H54 (cell line): ENCODE data around the gene NSUN4.

Experiments used
- DNase-seq: peaks from one replicate; pipeline ENCODE4 v3.0.0; 2011; ENCODE audit warnings: low spot score, mixed read lengths; ENCODE audit not compliant: insufficient read length
- FAIRE-seq: peaks from 3 replicates; lab custom pipeline; 2011; peaks lifted over from hg19 to GRCh38; lab: Jason Lieb, UNC
- POLR2A ChIP-seq: IDR thresholded peaks from 2 replicates; pipeline ENCODE4 v1.6.1; 2011; ENCODE audit warnings: low read depth, mild to moderate bottlenecking, low read length

Gene NSUN4

DNA sequence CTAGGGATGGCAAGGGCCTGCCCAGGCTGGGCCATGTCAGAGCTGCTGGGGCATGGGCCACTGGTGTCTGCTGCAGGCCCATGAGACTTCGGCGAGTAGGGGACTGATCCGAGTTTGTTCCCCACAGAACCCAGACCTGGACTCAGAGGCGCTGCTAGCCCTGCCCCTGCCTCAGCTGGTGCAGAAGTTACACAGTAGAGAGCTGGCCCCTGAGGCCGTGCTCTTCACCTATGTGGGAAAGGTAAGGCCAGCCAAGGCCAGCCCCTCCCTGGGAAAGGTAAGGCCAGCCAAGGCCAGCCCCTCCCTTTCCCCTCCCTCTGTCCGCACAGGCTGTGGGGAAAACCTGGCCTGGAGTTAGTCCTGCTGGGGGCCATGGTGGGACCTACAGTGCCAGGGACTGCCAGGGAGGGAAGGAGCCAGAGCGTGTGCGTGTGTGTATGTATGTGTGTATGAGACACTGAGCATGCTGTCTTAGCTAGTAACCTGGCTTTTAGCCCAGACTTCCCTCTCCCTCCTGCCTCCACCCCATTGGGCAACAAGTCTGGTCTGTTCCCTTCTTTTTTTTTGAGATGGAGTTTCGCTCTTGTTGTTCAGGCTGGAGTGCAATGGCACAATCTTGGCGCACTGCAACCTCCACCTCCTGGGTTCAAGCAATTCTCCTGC, 61.5 kb downstream of the NSUN4 start:
- DNase-seq (peak; percentile 76), FAIRE-seq (peak; percentile 75)
- TF ChIP-seq POLR2A, result no peak

DNA sequence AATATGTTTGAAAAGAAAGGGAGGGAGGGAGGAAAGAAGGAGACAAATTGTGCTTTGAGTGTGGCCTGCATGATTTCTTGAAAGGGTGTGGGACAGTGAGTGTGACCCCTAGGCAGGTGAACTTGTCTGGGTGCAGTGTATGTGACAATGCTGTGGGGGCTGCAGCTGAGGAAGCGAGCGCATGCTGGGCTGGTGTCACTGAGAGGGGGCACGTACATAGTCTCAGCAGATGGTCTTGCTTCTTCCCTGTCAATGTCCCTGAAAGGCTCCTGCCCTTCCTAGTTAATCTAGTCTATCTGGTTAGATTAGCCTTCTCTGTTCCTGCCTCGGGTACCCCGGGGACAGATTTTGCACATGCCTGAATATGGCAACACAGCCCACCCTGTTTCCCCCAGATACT, 63.3 kb downstream of the NSUN4 start:
- no peak for TF ChIP-seq POLR2A
- DNase-seq, result no peak
- FAIRE-seq, result no peak

DNA sequence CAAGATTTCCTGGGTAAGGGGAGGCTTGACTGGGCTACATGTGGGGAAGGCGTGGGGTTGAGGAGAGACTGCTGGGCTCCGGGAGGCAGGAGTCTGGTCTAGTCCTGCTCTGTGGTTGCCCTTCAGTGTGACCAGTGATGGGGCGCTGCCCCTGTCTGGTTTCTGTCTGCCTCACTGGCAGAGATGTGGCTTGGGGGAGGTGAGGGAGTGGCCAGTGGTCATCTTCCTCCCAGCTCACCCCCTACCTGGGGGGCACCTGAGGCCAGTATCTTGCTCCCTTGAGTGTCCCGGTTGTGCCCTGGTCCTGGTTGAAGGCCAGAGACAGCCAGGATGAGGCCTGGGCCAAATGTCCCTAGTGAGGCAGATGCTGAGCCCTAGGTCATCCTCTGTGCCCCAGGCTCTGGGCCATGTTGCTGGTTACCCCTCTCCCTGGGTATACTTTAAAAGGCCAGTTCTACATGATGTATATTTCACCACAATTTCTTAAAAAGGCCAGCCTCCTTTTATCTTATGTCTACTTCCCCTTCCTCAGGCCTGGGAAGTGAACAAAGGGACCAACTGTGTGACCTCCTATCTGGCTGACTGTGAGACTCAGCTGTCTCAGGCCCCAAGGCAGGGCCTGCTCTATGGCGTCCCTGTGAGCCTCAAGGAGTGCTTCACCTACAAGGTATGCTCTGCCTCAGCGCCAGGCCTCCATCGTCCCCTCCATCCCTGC, 64.0 kb downstream of the NSUN4 start:
- FAIRE-seq (no peak), DNase-seq (no peak)
- no peak for TF ChIP-seq POLR2A

DNA sequence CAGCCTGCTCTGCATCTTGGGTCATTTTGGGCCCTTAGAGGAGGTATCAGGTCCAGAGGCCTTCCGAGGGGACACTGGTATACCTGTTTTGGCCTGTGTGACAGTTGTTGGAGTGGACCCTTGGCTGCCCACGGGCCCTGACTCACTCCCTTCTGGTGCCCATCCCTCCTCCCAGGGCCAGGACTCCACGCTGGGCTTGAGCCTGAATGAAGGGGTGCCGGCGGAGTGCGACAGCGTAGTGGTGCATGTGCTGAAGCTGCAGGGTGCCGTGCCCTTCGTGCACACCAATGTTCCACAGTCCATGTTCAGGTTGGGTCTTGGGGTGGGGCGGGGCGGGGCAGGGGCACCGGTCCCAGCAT, 64.6 kb downstream of the NSUN4 start:
- no peak for FAIRE-seq
- TF ChIP-seq POLR2A, result no peak

DNA sequence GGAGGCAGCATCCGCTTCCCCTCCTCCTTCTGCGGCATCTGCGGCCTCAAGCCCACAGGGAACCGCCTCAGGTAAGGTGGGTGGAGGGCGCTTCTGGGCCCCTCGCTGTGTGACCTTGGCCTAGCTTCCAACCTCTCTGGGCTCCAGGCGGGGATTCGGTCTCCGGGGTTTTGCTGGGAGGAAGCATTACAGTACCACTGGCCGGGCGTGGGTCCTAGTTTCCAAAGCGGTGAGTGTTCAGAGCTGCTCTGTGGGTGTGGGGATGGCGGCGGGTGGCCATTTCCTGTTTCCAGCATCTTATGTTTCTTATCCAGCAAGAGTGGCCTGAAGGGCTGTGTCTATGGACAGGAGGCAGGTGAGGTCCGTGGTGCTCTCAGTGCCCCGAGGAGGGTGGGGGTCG, 65.1 kb downstream of the NSUN4 start:
- DNase-seq (no peak), FAIRE-seq (no peak)
- TF ChIP-seq POLR2A, result no peak

More for the DNA sequence above, 64.6 kb downstream of the NSUN4 start:
- no peak for DNase-seq

DNA sequence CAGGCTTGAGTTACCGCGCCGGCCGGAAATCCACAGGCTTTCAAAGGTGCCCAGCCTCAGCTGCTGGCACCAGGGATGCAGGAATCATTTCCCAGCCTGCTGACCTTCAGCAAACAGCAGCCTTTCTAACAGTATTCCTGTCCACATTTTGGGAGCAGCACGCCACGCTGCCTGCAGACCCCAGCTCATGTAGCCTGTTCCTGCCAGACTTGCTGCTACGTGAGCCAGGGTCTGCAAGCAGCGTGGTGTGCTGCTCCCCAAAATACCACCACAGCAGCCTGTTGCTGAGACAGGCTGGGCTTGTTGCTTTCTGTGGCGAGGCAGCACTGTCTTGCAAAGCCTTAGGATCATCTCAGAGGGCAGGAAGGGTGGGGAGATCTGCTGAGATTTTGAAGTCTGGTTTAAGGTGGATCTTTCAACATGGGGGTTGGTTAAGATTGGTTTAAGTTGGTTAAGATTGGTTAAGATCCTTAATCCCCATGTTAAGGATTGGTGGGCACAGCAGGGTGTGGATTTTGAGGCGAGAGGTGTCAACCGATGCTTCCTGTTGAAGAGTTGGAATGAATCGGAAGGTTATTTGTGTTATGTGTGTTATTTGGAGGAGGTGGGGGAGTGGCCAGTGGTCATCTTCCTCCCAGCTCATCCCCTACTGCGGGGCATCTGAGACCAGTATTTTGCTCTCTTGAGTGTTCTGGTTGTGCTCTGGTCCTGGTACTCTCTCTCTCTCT, 66.4 kb downstream of the NSUN4 start:
- TF ChIP-seq POLR2A, result no peak
- DNase-seq (no peak), FAIRE-seq (no peak)

DNA sequence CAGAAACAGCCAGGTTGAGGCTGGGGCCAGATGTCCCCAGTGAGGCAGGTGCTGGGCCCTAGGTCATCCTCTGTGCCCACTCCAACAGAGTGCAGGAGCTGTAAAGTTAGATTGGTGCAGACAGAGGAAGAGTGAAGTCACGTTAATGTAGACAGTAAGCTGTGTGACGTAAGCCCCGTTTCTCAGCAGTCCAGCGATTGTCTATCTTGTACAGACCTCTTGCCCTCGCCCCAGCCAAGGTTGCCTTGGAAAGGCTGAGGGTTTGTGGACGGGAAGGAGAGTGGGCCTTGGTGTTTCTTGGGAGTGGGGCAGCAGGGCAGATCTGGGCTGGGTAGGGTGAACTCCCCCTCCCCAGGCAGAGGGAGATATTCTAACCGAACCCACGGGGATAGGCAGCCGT, 67.0 kb downstream of the NSUN4 start:
- no peak for DNase-seq
- no peak for TF ChIP-seq POLR2A
- no peak for FAIRE-seq

DNA sequence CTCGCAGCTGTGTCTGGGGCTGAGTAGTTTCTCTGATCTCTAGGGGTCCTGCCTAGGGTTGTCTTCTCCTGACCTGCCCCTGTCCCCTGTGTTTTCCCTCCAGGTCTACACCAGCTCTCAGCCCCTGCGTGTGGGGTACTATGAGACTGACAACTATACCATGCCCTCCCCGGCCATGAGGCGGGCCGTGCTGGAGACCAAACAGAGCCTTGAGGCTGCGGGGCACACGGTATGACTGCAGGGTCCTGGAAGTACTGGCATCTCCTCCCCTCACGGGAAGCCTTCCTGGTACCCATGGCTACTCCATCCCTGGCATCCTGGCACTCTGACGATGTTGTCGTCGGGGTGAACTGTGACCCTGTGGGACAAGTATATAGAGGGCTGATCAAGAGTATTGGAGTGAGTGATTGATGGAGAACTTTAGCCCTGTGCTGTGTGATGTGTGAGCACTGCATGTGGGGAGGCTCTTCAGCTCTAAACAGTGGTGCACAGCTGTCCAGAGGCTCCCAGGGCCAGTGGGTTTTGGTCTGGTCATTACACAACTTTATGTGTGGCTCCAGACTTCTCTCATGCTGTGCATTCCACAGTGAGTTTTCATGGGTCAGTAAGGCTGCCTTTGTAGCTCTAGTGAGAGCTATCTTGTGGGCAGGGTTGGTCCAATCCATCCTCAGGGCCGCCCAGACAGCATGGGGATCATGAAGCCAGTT, 67.9 kb downstream of the NSUN4 start:
- FAIRE-seq, result no peak
- TF ChIP-seq POLR2A, result no peak
- DNase-seq, result no peak

DNA sequence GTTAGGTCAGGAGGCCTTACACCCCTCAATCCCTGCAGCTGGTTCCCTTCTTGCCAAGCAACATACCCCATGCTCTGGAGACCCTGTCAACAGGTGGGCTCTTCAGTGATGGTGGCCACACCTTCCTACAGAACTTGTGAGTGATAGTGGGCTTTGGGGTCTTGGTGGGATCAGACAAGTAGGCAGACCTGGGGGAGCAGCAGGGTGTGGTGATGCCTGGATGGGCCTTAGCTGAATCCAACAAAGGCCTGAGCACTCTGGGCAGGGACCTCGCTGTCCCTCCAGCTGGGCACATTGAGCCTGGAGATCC, 68.4 kb downstream of the NSUN4 start:
- no peak for DNase-seq
- no peak for FAIRE-seq
- TF ChIP-seq POLR2A, result no peak

DNA sequence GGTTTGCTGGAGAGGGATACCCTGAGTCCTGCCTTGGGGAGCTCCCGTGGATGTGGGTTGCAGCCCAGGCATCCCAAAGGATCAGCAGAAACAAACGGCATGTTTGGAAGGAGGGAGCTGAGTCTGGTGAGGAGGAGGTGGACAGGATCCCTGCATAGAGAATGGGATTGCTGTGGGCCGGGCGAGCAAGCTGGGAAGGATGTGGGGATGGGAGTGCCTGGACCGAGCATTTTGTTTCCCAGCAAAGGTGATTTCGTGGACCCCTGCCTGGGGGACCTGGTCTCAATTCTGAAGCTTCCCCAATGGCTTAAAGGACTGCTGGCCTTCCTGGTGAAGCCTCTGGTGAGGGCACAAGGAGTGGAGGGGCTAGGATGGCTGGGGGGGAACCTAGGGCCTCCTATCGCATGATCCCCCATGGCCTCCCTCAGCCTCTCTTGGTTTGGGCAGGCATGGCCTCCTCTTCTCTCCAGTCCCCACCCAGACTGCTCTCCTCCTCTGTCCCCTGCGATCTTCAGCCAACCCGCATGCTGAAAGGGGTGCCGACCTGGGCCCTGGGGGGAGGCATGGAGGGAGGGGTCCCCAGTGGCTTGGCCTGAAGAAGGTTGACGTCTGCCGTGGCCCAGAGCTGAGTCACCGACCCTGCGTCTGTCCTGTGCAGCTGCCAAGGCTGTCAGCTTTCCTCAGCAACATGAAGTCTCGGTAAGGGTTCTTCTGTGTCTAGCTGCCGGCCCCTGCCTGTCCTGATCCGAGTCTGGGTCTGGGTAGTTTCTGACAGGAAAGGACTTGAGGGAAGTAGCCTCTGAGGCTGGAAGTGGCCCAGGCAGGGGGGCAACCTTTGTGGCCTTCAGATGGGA, 69.8 kb downstream of the NSUN4 start:
- DNase-seq, result no peak
- TF ChIP-seq POLR2A, result no peak
- no peak for FAIRE-seq

DNA sequence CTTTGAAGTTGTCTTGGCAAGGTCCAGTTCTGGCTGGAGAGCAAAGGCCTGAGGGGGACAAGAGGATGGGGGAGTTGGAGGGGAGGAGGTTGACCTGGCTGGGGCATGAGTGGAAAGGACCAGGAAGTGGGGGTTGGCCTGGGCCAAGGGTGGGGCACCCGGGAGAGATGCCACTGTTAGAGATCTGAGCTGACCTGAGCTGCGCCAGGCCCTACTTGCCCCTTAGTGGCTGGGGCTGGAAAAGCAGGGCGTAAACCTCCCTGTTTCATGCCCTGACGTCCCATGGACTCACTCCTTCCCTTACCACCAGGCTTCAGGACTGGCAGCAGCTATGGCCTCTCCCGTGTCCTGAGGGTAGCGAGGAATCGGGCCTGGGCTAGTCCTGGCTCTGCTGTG, 70.4 kb downstream of the NSUN4 start:
- FAIRE-seq (no peak), DNase-seq (no peak)
- TF ChIP-seq POLR2A, result no peak
